ENCODE results near the gene RBM39.
A peak's percentile ranks its signal among the peaks of the same experiment; 100 is the strongest.
"Not testable (repeated sequence)": the region's sequence is repeated elsewhere in the genome, so short reads cannot be mapped to it uniquely, and the experiment has no call there.

The RBM39 gene

GRCh38 chr20:35757098-35757705 is 15.1 kb upstream of the RBM39 start:
- no peak for DNase-seq
- intact Hi-C loops (cut with DNase I), result no loop called here

GRCh38 chr20:35756404-35756803 is 14.3 kb upstream of the RBM39 start:
- no peak for DNase-seq
- intact Hi-C loops (cut with DNase I), result no loop called here

- no peak for DNase-seq
- intact Hi-C loops (cut with DNase I), result no loop called here
These were observed 8.6 kb upstream of the RBM39 start for GRCh38 chr20:35750611-35751010.

GRCh38 chr20:35744492-35744841 is 2.4 kb upstream of the RBM39 start:
- intact Hi-C loops (cut with DNase I), result loop anchor here (10.0 kb wide), 1 partner anchor 140 kb away; no protein-coding TSS in a partner anchor
- not testable (repeated sequence) for DNase-seq

GRCh38 chr20:35743693-35744491 is 1.8 kb upstream of the RBM39 start:
- intact Hi-C loops (cut with DNase I), result loop anchor here (2.0 to 10.0 kb wide), 2 partner anchors 25 to 141 kb away; no protein-coding TSS in a partner anchor
- peak in 1 of 10 donors; percentile 79 for DNase-seq

- intact Hi-C loops (cut with DNase I), result loop anchor here (2.0 to 10.0 kb wide), 2 partner anchors 26 to 142 kb away; no protein-coding TSS in a partner anchor
- no peak for DNase-seq
These were observed 872 bp upstream of the RBM39 start for GRCh38 chr20:35742741-35743523.

- intact Hi-C loops (cut with DNase I), result loop anchor here (10.0 kb wide), 1 partner anchor 145 kb away; no protein-coding TSS in a partner anchor
- no peak for DNase-seq
These were observed 2.5 kb downstream of the RBM39 start for GRCh38 chr20:35739294-35740163.

- intact Hi-C loops (cut with DNase I), result no loop called here
- DNase-seq, result no peak
These were observed 3.5 kb downstream of the RBM39 start for GRCh38 chr20:35738410-35739179.

- intact Hi-C loops (cut with DNase I), result no loop called here
- no peak for DNase-seq
These were observed 4.2 kb downstream of the RBM39 start for GRCh38 chr20:35737865-35738333.

- intact Hi-C loops (cut with DNase I), result no loop called here
- DNase-seq, result no peak
These were observed 6.1 kb downstream of the RBM39 start for GRCh38 chr20:35735826-35736470.

- no peak for DNase-seq
- intact Hi-C loops (cut with DNase I), result no loop called here
These were observed 7.0 kb downstream of the RBM39 start for GRCh38 chr20:35734777-35735649.

GRCh38 chr20:35734374-35734773 is 7.7 kb downstream of the RBM39 start:
- no peak for DNase-seq
- intact Hi-C loops (cut with DNase I), result no loop called here

GRCh38 chr20:35732644-35732982 is 9.4 kb downstream of the RBM39 start:
- intact Hi-C loops (cut with DNase I), result no loop called here

GRCh38 chr20:35731862-35732643 is 10.0 kb downstream of the RBM39 start:
- intact Hi-C loops (cut with DNase I), result no loop called here
- DNase-seq, result no peak

More at GRCh38 chr20:35732644-35732982, 9.4 kb downstream of the RBM39 start:
- no peak for DNase-seq

- intact Hi-C loops (cut with DNase I), result no loop called here
- DNase-seq, result no peak
These were observed 10.6 kb downstream of the RBM39 start for GRCh38 chr20:35731469-35731788.

GRCh38 chr20:35730583-35731468 is 11.2 kb downstream of the RBM39 start:
- intact Hi-C loops (cut with DNase I), result no loop called here
- no peak for DNase-seq
